Loucy (cell line): ENCODE results near the gene CLCN7.

ENCODE experiments used
- H2AFZ ChIP-seq: fragments of 200-600 bp; sonication (generic); 2 replicates; pipeline ENCODE4 v1.6.0; 2016; ENCODE audit warnings: antibody characterized with exemption, mild to moderate bottlenecking, low read length, moderate library complexity
- H3F3A ChIP-seq: fragments of 200-600 bp; 2 replicates; pipeline ENCODE4 v1.6.0; 2016; ENCODE audit warnings: antibody characterized with exemption, low read depth, mild to moderate bottlenecking
- H3K27me3 ChIP-seq: fragments of 200-600 bp; sonication (generic); 2 replicates; pipeline ENCODE4 v1.6.1; 2014; ENCODE audit warnings: low read length, mild to moderate bottlenecking; ENCODE audit not compliant: insufficient read depth, poor library complexity, severe bottlenecking
- H3K36me3 ChIP-seq: fragments of 200-600 bp; sonication (generic); 2 replicates; pipeline ENCODE4 v1.6.1; 2016; ENCODE audit warnings: low read length; ENCODE audit not compliant: insufficient read depth
- H3K4me1 ChIP-seq: fragments of 200-600 bp; sonication (generic); 2 replicates; pipeline ENCODE4 v1.5.1; 2014; ENCODE audit warnings: low read length, mild to moderate bottlenecking; ENCODE audit not compliant: insufficient read depth, poor library complexity, severe bottlenecking
- H3K4me2 ChIP-seq: fragments of 200-600 bp; sonication (generic); 2 replicates; pipeline ENCODE4 v1.6.0; 2014; ENCODE audit warnings: antibody characterized with exemption, low read length, low read depth, mild to moderate bottlenecking; ENCODE audit not compliant: poor library complexity, severe bottlenecking
- H3K4me3 ChIP-seq: fragments of 200-600 bp; sonication (generic); 2 replicates; pipeline ENCODE4 v1.5.1; 2014; ENCODE audit warnings: low read length, mild to moderate bottlenecking, mixed read lengths; ENCODE audit not compliant: poor library complexity, severe bottlenecking
- H3K79me2 ChIP-seq: fragments of 200-600 bp; sonication (generic); 2 replicates; pipeline ENCODE4 v1.6.1; 2014; ENCODE audit warnings: low read length; ENCODE audit not compliant: insufficient read depth
- H3K9ac ChIP-seq: fragments of 200-600 bp; sonication (generic); 2 replicates; pipeline ENCODE4 v1.6.0; 2014; ENCODE audit warnings: mild to moderate bottlenecking, low read depth, low read length, moderate library complexity; ENCODE audit not compliant: poor library complexity, severe bottlenecking
- H3K9me2 ChIP-seq: fragments of 200-600 bp; sonication (generic); replicated peaks from 2 replicates; pipeline ENCODE4 v1.6.1; 2016; ENCODE audit warnings: low read depth, low read length, mixed read lengths
- H3K9me3 ChIP-seq: fragments of 200-600 bp; sonication (generic); 2 replicates; pipeline ENCODE4 v1.6.1; 2014; ENCODE audit warnings: mild to moderate bottlenecking, antibody characterized with exemption, low read length, low read depth; ENCODE audit not compliant: insufficient read depth
- H4K20me1 ChIP-seq: fragments of 200-600 bp; sonication (generic); 2 replicates; pipeline ENCODE4 v1.6.0; 2014; ENCODE audit warnings: antibody characterized with exemption, low read length, mild to moderate bottlenecking; ENCODE audit not compliant: insufficient read depth, poor library complexity, severe bottlenecking
- CTCF ChIP-seq: fragments of 200-600 bp; sonication (generic); conservative IDR thresholded peaks from 2 replicates; pipeline ENCODE4 v1.5.1; 2014; ENCODE audit warnings: mild to moderate bottlenecking, antibody characterized with exemption, low read length
- EZH2phosphoT487 ChIP-seq: fragments of 200-600 bp; IDR thresholded peaks from 2 replicates; pipeline ENCODE4 v1.6.1; 2018; ENCODE audit warnings: antibody characterized with exemption, mild to moderate bottlenecking, moderate library complexity, borderline replicate concordance

Gene CLCN7

GRCh38 chr16:1465567-1465915 is 9.3 kb downstream of the CLCN7 start:
- no peak overlapping the region for H2AFZ ChIP-seq
- no peaks in the 10 kb centered on the region for H3K9me2 ChIP-seq
- H3F3A ChIP-seq: no peaks in the 10 kb centered on the region
- H3K4me2 ChIP-seq: no peak overlapping the region
- no peaks in the 10 kb centered on the region for H3K9me3 ChIP-seq
- TF ChIP-seq EZH2phosphoT487 (no peak), CTCF (no peak)
- no peaks in the 10 kb centered on the region for H3K27me3 ChIP-seq
- no peaks in the 10 kb centered on the region for H3K4me1 ChIP-seq
- H4K20me1 ChIP-seq: no peaks in the 10 kb centered on the region
- H3K9ac ChIP-seq: no peak overlapping the region
- no peaks in the 10 kb centered on the region for H3K36me3 ChIP-seq
- H3K79me2 ChIP-seq: no peaks in the 10 kb centered on the region
- no peak overlapping the region for H3K4me3 ChIP-seq

GRCh38 chr16:1464894-1465566 is 9.8 kb downstream of the CLCN7 start:
- H4K20me1 ChIP-seq: no peaks in the 10 kb centered on the region

GRCh38 chr16:1464196-1464893 is 10.5 kb downstream of the CLCN7 start:
- no peak overlapping the region for H3K9ac ChIP-seq
- H3K36me3 ChIP-seq: no peaks in the 10 kb centered on the region
- H3F3A ChIP-seq: no peaks in the 10 kb centered on the region
- no peaks in the 10 kb centered on the region for H3K9me3 ChIP-seq
- no peaks in the 10 kb centered on the region for H3K27me3 ChIP-seq
- H4K20me1 ChIP-seq: no peaks in the 10 kb centered on the region
- no peak for TF ChIP-seq CTCF
- TF ChIP-seq EZH2phosphoT487: no peak
- no peaks in the 10 kb centered on the region for H3K79me2 ChIP-seq
- no peaks in the 10 kb centered on the region for H3K4me1 ChIP-seq
- H3K4me2 ChIP-seq: no peak overlapping the region
- no peak overlapping the region for H3K4me3 ChIP-seq
- H3K9me2 ChIP-seq: no peaks in the 10 kb centered on the region
- no peak overlapping the region for H2AFZ ChIP-seq

More at GRCh38 chr16:1464894-1465566, 9.8 kb downstream of the CLCN7 start:
- Histone ChIP-seq H3K4me2 (no peak overlapping the region), H3K36me3 (no peaks in the 10 kb centered on the region), H3K4me3 (no peak overlapping the region), H3K9me3 (no peaks in the 10 kb centered on the region), H3K27me3 (no peaks in the 10 kb centered on the region), H3K4me1 (no peaks in the 10 kb centered on the region), H3K79me2 (no peaks in the 10 kb centered on the region), H3F3A (no peaks in the 10 kb centered on the region), H3K9ac (no peak overlapping the region), H2AFZ (no peak overlapping the region), H3K9me2 (no peaks in the 10 kb centered on the region)
- no peak for TF ChIP-seq CTCF
